HG03064 (cell line): ENCODE data around the gene TCF4.

ENCODE experiments used
- ATAC-seq: cut with Tn5 transposase; IDR thresholded peaks from one replicate; pipeline ENCODE4 v1.9.1; 2021; ENCODE audit warnings: low read depth; ENCODE audit not compliant: unreplicated experiment

The TCF4 gene

GRCh38 chr18:55587418-55588110 lies 428 bp downstream of the TCF4 start:
- ATAC-seq = no peak

DNA sequence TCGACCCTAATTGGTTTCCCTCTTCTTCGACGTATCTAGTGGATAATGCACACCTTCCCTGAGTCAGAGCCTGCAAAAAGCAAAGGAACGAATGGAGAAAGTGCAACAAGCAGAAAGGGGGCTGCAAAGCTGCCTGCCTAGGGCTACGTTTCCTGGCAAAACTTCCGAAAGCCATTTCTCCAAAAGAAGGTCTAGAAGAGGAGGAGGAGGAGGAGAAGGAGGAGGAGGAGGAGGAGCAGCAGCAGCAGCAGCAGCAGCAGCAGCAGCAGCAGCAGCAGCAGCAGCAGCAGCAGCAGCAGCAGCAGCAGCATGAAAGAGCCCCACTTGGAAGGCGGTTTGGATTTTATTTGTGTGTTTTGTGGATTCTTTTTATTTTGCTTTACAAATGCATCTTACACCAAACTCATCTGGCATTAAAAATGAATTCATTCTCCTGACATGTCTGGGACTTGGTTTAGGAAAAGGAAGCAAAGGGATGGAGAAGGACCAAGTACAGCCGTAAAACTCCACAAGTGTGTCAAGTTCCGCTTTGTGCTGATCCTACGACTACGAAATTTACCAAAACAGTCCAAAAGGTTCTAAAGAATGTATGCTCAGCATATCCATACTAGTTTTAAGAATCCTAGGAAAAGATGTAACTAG lies 2.0 kb downstream of the TCF4 start:
- no peak for ATAC-seq

DNA sequence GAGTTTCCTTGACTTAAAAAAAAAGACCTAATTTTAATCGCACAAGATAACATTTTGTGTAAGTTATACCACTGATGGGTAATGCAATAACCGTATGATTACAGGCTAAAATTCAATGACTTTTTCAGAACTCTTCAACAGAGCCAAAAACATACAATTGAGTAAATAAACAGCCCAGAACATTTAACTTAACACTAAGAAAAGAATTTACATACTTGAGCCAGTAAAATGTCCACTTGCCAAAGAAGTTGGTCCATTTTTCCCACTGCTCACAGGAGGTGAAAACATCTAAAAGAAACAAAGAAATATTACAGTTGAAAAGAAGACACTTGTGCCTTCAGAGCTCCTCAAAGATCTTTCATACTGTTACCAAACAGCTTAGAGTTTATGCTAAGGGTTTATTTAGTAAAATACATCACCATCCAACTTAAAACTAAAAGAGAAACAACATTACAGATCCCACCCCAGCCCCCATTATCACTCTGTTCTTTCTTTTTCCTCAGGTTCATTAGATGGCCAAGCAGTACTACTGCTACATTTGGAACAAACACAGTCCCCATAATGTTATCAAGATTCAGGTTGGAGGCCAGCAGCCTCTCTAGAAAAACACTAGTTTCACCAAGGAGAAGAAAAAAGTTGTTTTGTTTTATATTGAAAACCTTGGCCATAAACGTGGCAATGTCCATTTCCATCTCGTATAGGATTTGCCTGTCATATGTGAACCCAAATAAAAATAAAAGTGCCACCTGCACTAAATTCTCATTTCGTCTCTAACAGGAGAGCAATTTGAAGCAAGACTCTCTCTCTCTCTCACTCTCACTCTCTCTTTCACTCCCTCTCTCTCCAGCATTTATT lies 2.7 kb downstream of the TCF4 start:
- ATAC-seq = no peak

- ATAC-seq = no peak
Measured at GRCh38 chr18:55584201-55584600, 3.8 kb downstream of the TCF4 start.

DNA sequence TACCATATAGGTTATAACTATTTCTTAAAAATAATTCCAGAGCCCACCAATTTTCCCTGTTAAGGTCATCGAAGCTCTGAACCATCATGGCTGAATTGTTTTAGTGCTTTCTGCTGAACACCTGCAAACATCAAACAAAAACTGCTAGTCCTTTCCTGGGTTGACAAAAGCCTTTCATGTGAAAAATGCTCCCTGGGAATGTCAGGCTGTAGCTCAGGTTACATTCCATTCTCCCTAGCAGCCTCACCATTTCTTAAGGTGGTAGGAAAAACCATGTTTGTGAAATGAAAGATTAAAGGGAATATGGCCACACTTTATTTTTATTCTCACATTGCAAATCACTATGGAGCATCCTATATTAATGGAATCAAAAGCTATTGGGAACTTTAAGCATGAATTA lies 5.7 kb downstream of the TCF4 start:
- ATAC-seq = no peak

GRCh38 chr18:55579501-55580270 lies 8.3 kb downstream of the TCF4 start:
- ATAC-seq = no peak

GRCh38 chr18:55577812-55578539 lies 10.0 kb downstream of the TCF4 start:
- ATAC-seq = no peak

- no peak for ATAC-seq
Measured at GRCh38 chr18:55576001-55576400, 12.0 kb downstream of the TCF4 start.

DNA sequence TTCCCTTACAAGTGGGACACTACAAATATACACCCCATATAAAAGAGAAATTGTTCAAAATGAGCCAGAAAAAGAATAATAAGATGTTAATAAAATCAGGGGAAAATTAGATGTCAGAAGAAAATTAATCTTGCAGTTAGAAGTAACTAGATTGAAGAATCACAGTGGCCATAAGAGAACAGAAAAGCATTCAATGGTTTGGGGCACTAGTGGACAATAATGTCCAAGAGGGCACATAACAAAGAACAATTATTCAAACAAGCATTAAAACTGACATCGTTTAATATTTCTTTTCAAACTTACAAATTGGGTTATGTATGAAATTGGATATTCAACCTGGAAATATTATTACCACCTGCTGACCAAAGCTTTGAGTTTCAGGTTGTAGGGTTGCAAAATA lies 12.9 kb downstream of the TCF4 start:
- ATAC-seq = no peak

- ATAC-seq = no peak
Measured at GRCh38 chr18:55573386-55573785, 14.6 kb downstream of the TCF4 start.

GRCh38 chr18:55570966-55571365 lies 17.0 kb downstream of the TCF4 start:
- ATAC-seq = no peak

GRCh38 chr18:55566456-55566935 lies 21.5 kb downstream of the TCF4 start:
- no peak for ATAC-seq

- ATAC-seq = no peak
Measured at GRCh38 chr18:55559739-55560138, 28.3 kb downstream of the TCF4 start.

DNA sequence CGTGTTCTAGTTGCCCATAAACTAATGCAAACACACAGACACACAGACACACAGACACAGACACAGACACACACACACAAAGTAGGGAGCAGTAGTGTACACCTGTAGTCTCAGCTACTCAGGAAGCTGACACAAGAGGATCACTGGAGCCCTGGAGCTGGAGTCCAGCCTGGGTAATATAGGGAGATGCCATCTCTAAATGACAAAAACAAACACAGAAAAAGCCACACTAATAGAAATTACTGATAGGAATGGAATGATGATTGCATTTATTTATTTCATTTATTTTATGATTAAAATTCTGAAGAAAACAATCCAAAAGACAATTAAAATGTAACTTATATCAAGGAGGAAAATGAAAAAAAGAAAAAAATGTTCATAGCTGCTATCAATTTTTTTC lies 30.8 kb downstream of the TCF4 start:
- no peak for ATAC-seq

DNA sequence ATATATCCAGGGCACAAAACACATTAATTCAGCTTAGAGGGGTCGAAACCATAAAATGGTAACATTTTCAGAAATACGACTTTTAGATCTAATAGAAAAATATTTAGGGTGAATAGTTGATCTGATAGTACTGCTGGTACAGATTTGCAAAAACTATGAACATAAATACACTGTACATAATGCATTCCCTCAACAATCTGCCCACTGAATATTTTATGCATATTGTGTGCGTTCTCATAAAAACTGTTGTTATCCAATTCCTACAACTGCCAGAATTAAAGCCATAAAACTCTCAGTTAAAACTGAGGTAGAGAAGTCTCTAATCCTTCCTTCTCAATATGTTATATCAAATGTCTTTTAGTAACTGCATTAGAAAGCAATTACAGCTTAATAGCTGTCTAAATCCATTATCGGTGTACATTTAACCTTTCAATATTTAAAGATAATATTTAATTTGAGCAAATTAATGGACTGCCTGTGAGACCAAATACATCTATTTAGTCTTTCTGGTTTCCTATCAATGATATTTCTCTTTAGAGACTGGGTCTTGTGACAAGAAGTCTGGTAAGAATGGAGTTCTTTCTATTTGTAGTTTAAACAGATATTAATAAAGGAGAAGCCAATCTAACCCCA lies 32.5 kb downstream of the TCF4 start:
- ATAC-seq = no peak

DNA sequence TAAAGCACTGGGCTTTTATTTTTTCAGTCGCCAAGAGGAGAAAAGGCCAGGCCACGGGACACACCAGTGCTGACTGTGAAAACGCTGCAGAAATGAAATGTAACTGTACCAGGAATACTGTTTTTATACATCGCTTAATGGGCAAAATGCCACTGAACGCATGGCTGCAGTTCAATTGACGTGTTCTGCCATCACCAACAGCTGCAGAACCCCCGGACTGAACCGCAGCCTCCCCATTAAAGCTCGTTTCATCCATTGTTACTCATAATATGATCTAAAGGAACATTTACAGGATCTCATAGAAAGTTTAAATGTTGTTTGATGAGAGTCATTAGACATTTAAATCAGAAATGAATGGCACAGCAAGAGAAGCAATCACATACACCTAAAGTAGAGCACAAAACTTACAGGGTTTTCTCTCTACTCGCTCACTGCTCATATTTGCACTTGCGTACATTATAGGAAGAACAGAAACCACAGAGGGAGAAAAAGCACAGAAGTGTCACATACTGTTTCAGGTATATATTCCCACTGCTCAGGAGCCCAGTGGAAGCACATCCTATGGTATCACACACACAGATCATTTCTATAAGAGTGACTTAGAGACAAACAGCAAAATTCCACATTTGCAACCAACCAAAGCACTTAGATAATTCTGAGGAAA lies 35.3 kb downstream of the TCF4 start:
- no peak for ATAC-seq

DNA sequence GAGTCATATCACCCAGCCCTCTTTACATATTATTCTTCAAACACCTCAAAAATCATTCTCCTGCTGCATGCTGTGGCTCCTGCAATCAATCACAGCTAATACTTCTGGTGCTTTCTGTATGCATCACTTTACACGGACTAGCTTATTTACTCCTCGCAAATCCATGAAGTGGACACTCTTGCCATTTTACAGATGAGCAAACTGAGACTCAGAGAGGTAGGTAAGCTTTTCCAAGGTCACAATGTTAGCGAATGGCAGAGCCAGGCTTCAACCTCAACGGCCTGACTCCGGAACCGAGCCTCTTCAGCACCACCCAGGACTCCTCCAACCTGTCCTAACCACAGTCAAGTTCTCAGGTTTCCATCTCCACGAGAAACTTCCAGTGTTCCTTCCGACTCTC lies 36.8 kb downstream of the TCF4 start:
- ATAC-seq = no peak

- no peak for ATAC-seq
Measured at GRCh38 chr18:55550471-55550870, 37.5 kb downstream of the TCF4 start.

DNA sequence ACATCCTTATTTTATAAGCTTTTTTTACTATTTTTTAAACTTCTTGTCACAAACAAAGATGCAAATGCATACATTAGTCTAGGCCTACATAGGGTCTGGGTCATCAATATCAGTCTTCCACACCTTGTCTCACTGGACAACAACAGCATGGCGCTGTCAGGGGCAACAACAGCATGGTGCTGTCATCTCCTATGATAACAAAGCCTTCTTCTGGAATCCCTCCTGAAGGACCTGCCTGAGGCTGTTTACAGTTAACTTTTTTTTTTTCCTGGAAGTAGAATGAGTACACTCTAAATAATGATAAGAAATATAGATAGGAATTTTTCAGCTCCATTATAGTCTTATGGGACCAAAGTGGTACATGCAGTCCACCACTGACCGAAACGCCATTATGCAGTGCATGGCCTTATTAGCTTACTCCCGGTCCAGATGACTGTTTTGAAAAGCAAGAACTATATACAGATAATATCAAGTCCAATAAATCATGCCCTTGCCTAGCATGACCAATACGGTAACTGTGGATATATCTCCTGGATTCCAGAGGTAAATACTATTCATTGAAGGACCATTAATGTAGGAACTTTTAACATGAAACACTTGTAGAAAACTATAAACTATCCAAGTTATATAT lies 38.4 kb downstream of the TCF4 start:
- no peak for ATAC-seq
